ENCODE data around the gene TRAF6. TPM values are rescaled to one million over a fixed set of nuclear protein-coding genes. Genes with fewer than 3 reads are reported as not detected.

Gene TRAF6
- polyA plus RNA-seq, 1 donor (not counting 4 experiments of a cell fraction or from before 2014, with no cell fraction given): 15.1 TPM

DNA sequence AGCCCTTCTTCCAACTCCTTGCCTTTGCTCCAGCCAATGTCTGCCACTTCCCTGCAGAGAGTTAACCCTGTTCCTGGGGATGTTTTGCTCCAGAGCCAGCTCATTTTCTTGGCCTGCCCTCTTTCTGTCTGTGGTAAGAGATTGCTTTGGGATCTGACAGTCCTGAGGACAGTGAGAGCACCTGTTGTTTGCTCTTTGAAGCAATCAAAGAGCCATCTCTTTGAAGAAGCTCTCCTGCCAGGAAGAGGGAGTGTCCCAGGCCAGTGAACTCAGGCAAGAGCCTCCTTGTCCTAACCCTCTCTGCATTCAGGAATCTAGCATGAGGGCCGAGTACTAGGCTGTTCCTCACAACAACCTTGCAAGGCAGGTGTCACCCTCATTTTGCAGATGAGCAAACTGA is 42.2 kb downstream of the TRAF6 start:
- peaks cover 11% of the 10 kb centered on the region for H3K4me1 ChIP-seq (ENCODE audit: control insufficient read depth, extremely low read depth, insufficient read depth, low read length)
- TF ChIP-seq, protein P1, sequence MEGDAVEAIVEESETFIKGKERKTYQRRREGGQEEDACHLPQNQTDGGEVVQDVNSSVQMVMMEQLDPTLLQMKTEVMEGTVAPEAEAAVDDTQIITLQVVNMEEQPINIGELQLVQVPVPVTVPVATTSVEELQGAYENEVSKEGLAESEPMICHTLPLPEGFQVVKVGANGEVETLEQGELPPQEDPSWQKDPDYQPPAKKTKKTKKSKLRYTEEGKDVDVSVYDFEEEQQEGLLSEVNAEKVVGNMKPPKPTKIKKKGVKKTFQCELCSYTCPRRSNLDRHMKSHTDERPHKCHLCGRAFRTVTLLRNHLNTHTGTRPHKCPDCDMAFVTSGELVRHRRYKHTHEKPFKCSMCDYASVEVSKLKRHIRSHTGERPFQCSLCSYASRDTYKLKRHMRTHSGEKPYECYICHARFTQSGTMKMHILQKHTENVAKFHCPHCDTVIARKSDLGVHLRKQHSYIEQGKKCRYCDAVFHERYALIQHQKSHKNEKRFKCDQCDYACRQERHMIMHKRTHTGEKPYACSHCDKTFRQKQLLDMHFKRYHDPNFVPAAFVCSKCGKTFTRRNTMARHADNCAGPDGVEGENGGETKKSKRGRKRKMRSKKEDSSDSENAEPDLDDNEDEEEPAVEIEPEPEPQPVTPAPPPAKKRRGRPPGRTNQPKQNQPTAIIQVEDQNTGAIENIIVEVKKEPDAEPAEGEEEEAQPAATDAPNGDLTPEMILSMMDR (optimal IDR thresholded peaks at IDR 0.05 in 1 of 3, IDR thresholded peaks at IDR 0.05 in 1 of 3, conservative IDR thresholded peaks at IDR 0.05 in 1 of 3; ENCODE audit: extremely low read depth in 1 of 3, insufficient read depth in 2 of 3, low read length in 3 of 3): no peak
- no peak for TF ChIP-seq EZH2 (IDR thresholded peaks at IDR 0.05; ENCODE audit: low read length)
- H3K27me3 ChIP-seq (ENCODE audit: control insufficient read depth, extremely low read depth, insufficient read depth, low read length): no peaks in the 10 kb centered on the region
- H3K27ac ChIP-seq (ENCODE audit: control insufficient read depth, insufficient read depth, low read length): no peak overlapping the region
- H3K9me3 ChIP-seq (ENCODE audit: control insufficient read depth, low read depth, low read length): no peaks in the 10 kb centered on the region
- dilution Hi-C loops (cut with MboI; ENCODE audit: extremely low pct_ligation_motif_present, low sequenced_read_pairs): no loop called here
- FAIRE-seq (no peak), DNase-seq (ENCODE audit: low read depth, low spot score) (no peak)
- H2AFZ ChIP-seq (ENCODE audit: control insufficient read depth, low read length): no peak overlapping the region
- peaks cover under 1 to 5% of the 10 kb centered on the region in 2 experiments for H3K36me3 ChIP-seq (ENCODE audit: control insufficient read depth in 2 of 2, extremely low read depth in 1 of 2, insufficient read depth in 2 of 2, low read length in 2 of 2)
- no peak overlapping the region for H3K4me3 ChIP-seq (ENCODE audit: control insufficient read depth in 2 of 3, extremely low read depth in 1 of 3, insufficient read depth in 2 of 3, low read depth in 1 of 3, low read length in 3 of 3)
- no peak overlapping the region for H3K9ac ChIP-seq (ENCODE audit: control insufficient read depth, extremely low read depth, insufficient read depth, low read length)
- H3K9me1 ChIP-seq (ENCODE audit: control insufficient read depth, extremely low read depth, insufficient read depth, low read length): no peaks in the 10 kb centered on the region
- no peak overlapping the region for H3K4me2 ChIP-seq (ENCODE audit: control insufficient read depth, extremely low read depth, insufficient read depth, low read depth, low read length)
- H4K20me1 ChIP-seq (ENCODE audit: control insufficient read depth, extremely low read depth, insufficient read depth, low read length): no peaks in the 10 kb centered on the region
- no peaks in the 10 kb centered on the region for H3K79me2 ChIP-seq (ENCODE audit: control insufficient read depth, insufficient read depth, low read length)

DNA sequence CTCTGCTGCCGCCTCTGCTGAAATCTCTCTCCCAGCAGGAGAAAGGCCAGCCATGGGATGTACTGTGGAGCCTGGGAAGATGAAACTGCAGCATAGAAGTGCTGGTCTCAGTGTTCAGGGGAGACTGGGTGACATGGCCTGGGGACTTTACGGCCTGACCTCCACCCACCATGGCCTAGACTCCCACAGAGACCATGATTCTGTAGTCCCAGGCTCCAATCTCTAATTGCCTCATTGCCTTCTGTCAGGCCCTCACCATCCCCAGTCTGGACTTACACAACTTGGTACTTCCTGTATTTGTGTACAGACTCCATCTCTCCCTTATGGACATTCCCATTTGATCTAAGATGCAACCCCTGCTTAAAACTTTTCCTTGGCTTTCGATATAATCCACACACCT is 43.1 kb downstream of the TRAF6 start:
- H3K36me3 ChIP-seq (ENCODE audit: control insufficient read depth in 2 of 2, extremely low read depth in 1 of 2, insufficient read depth in 2 of 2, low read length in 2 of 2): peaks cover 4 to 6% of the 10 kb centered on the region in 2 experiments
- DNase-seq (ENCODE audit: low read depth, low spot score) (no peak), FAIRE-seq (no peak)
- no peak overlapping the region for H3K4me3 ChIP-seq (ENCODE audit: control insufficient read depth in 2 of 3, extremely low read depth in 1 of 3, insufficient read depth in 2 of 3, low read depth in 1 of 3, low read length in 3 of 3)
- no peak overlapping the region for H3K4me2 ChIP-seq (ENCODE audit: control insufficient read depth, extremely low read depth, insufficient read depth, low read depth, low read length)
- H3K9ac ChIP-seq (ENCODE audit: control insufficient read depth, extremely low read depth, insufficient read depth, low read length): no peak overlapping the region
- H3K27ac ChIP-seq (ENCODE audit: control insufficient read depth, insufficient read depth, low read length): no peak overlapping the region
- no peaks in the 10 kb centered on the region for H3K9me3 ChIP-seq (ENCODE audit: control insufficient read depth, low read depth, low read length)
- TF ChIP-seq, protein P1 (optimal IDR thresholded peaks at IDR 0.05 in 1 of 3, IDR thresholded peaks at IDR 0.05 in 1 of 3, conservative IDR thresholded peaks at IDR 0.05 in 1 of 3; ENCODE audit: extremely low read depth in 1 of 3, insufficient read depth in 2 of 3, low read length in 3 of 3): no peak
- TF ChIP-seq EZH2 (IDR thresholded peaks at IDR 0.05; ENCODE audit: low read length): no peak
- H2AFZ ChIP-seq (ENCODE audit: control insufficient read depth, low read length): no peak overlapping the region
- H3K4me1 ChIP-seq (ENCODE audit: control insufficient read depth, extremely low read depth, insufficient read depth, low read length): peaks cover 11% of the 10 kb centered on the region
- no peaks in the 10 kb centered on the region for H3K9me1 ChIP-seq (ENCODE audit: control insufficient read depth, extremely low read depth, insufficient read depth, low read length)
- H3K79me2 ChIP-seq (ENCODE audit: control insufficient read depth, insufficient read depth, low read length): no peaks in the 10 kb centered on the region
- no peaks in the 10 kb centered on the region for H4K20me1 ChIP-seq (ENCODE audit: control insufficient read depth, extremely low read depth, insufficient read depth, low read length)
- dilution Hi-C loops (cut with MboI; ENCODE audit: extremely low pct_ligation_motif_present, low sequenced_read_pairs): no loop called here
- H3K27me3 ChIP-seq (ENCODE audit: control insufficient read depth, extremely low read depth, insufficient read depth, low read length): no peaks in the 10 kb centered on the region

Measured in keratinocyte (primary cell).